K562 (cell line): ENCODE measurements around the gene PXK. TPM values are rescaled to one million over a fixed set of nuclear protein-coding genes. Genes with fewer than 3 reads are reported as not detected.
A peak's percentile ranks its signal among the peaks of the same experiment; 100 is the strongest.

Experiments
- ATAC-seq: fragments of 200-7000 bp; cut with Tn5 transposase; 3 replicates; pipeline ENCODE4 v1.9.1; 2020; ENCODE audit warnings: moderate library complexity
- BruUV-seq: library from RNA; stranded (reverse); fragments of 400-500 nt; replicated peaks from 2 replicates; lab custom pipeline; 2021; lab: Mats Ljungman, UMichigan
- CTCF ChIA-PET: fragments of 300-600 bp; formaldehyde crosslinking; extraction: SDS; loops from one replicate; lab custom pipeline; 2021; ENCODE audit warnings: low intra/inter-chr PET ratio; lab: Yijun Ruan, JAX
- POLR2A ChIA-PET: fragments of 300-600, 350-650 bp; sonication (Branson Sonifier 250); formaldehyde crosslinking; extraction: SDS; loops from one replicate; lab custom pipeline; 2021; ENCODE audit warnings: antibody characterized with exemption, inconsistent platforms; lab: Yijun Ruan, JAX
- DNase-seq, 4 experiments: peaks; one replicate each; pipeline versions ENCODE4 v3.0.0 to v3.0.0-alpha.2; 2011 to 2018; ENCODE audit warnings: low spot score in 3 of 4, mixed read lengths in 3 of 4; ENCODE audit errors: extremely low read depth in 1 of 4
- FAIRE-seq: peaks from 2 replicates; lab custom pipeline; 2011; peaks lifted over from hg19 to GRCh38; lab: Jason Lieb, UNC
- H2AFZ ChIP-seq: 2 replicates; pipeline ENCODE4 v1.6.0; 2011; ENCODE audit warnings: low read depth, low read length, control low read depth, inconsistent platforms
- H3K27ac ChIP-seq: fragments of 200-600 bp; 3 replicates; pipeline ENCODE4 v1.8.0; 2011; ENCODE audit warnings: low read depth, mild to moderate bottlenecking, control low read depth, inconsistent platforms, low read length, moderate library complexity, mixed read lengths; ENCODE audit errors: extremely low read depth
- H3K27me3 ChIP-seq, 2 experiments: fragments of 300-600 bp in 1 of 2; 2 replicates in 1 of 2; 3 replicates in 1 of 2; pipeline versions ENCODE4 v1.6.0 to v1.8.0; 2011; ENCODE audit warnings: inconsistent platforms in 2 of 2, low read length in 2 of 2, mild to moderate bottlenecking in 1 of 2, mixed read lengths in 1 of 2, moderate library complexity in 1 of 2; ENCODE audit not compliant: control insufficient read depth in 2 of 2, insufficient read depth in 2 of 2
- H3K36me3 ChIP-seq: fragments of 300-600 bp; 3 replicates; pipeline ENCODE4 v1.8.0; 2011; ENCODE audit warnings: mild to moderate bottlenecking, low read length, inconsistent platforms; ENCODE audit not compliant: control insufficient read depth, insufficient read depth
- H3K4me1 ChIP-seq, 2 experiments: fragments of 200-600 bp in 1 of 2; replicated peaks in 1 of 2; 2 replicates in 1 of 2; 3 replicates in 1 of 2; pipeline versions ENCODE4 v1.5.1 to v1.8.0; 2011; ENCODE audit warnings: inconsistent platforms in 2 of 2, low read length in 2 of 2, mild to moderate bottlenecking in 1 of 2, mixed read lengths in 1 of 2, moderate library complexity in 1 of 2; ENCODE audit not compliant: control insufficient read depth in 2 of 2, insufficient read depth in 2 of 2
- H3K4me2 ChIP-seq: 2 replicates; pipeline ENCODE4 v1.6.1; 2011; ENCODE audit warnings: low read length, control low read depth, inconsistent platforms, mixed read lengths; ENCODE audit not compliant: insufficient read depth
- H3K4me3 ChIP-seq: fragments of 200-600 bp; sonication (generic), shearing (Covaris generic); 2 replicates; pipeline ENCODE4 v1.5.1; 2016; ENCODE audit warnings: control low read depth, inconsistent platforms
- H3K79me2 ChIP-seq: fragments of 200-600 bp; 3 replicates; pipeline ENCODE4 v1.8.0; 2011; ENCODE audit warnings: low read length, inconsistent platforms; ENCODE audit not compliant: control insufficient read depth, insufficient read depth
- H3K9ac ChIP-seq, 2 experiments: 2 replicates each; pipeline versions ENCODE4 v1.6.0 to v1.6.1; 2011; ENCODE audit warnings: low read depth in 2 of 2, low read length in 2 of 2, control low read depth in 1 of 2, inconsistent platforms in 1 of 2, mild to moderate bottlenecking in 1 of 2, mixed read lengths in 1 of 2; ENCODE audit not compliant: insufficient read depth in 1 of 2
- H3K9me1 ChIP-seq: one replicate; pipeline ENCODE4 v1.6.0; 2011; ENCODE audit warnings: inconsistent platforms, mild to moderate bottlenecking, low read length, moderate library complexity; ENCODE audit not compliant: control insufficient read depth, insufficient read depth
- H3K9me3 ChIP-seq: replicated peaks from 2 replicates; pipeline ENCODE4 v1.5.1; 2011; ENCODE audit warnings: low read depth, low read length, inconsistent platforms; ENCODE audit not compliant: control insufficient read depth, insufficient read depth
- H4K20me1 ChIP-seq: replicated peaks from 2 replicates; pipeline ENCODE4 v1.6.1; 2011; ENCODE audit warnings: low read length, inconsistent platforms, mixed read lengths; ENCODE audit not compliant: control insufficient read depth, insufficient read depth
- ATF3 ChIP-seq, 2 experiments: fragments of 450-650 bp in 1 of 2; sonication (generic) in 1 of 2; formaldehyde crosslinking in 1 of 2; IDR thresholded peaks in 1 of 2; conservative IDR thresholded peaks in 1 of 2; 2 replicates each; pipeline versions ENCODE4 v1.6.1 to v1.8.1; 2016 to 2023; ENCODE audit warnings: mild to moderate bottlenecking in 2 of 2, moderate library complexity in 2 of 2, inconsistent platforms in 1 of 2, missing genetic modification reagents in 1 of 2
- BCOR ChIP-seq: fragments of 450-650 bp; IDR thresholded peaks from 2 replicates; pipeline ENCODE4 v1.6.1; 2016
- CEBPB ChIP-seq: fragments of 450-650 bp; IDR thresholded peaks from 2 replicates; pipeline ENCODE4 v1.6.1; 2016; ENCODE audit warnings: missing genetic modification characterization, missing compliant biosample characterization
- CEBPG ChIP-seq, 3 experiments: fragments of 200-800 bp in 1 of 3; sonication (Bioruptor generic) in 1 of 3; sonication (generic) in 1 of 3; formaldehyde crosslinking in 1 of 3; IDR thresholded peaks in 2 of 3; conservative IDR thresholded peaks in 1 of 3; 2 replicates each; pipeline versions ENCODE4 v1.6.1 to v1.8.0; 2016 to 2022; ENCODE audit warnings: missing compliant biosample characterization in 2 of 3, missing genetic modification characterization in 2 of 3, mild to moderate bottlenecking in 1 of 3, missing genetic modification reagents in 1 of 3
- TFE3 ChIP-seq: fragments of 450-650 bp; formaldehyde crosslinking; IDR thresholded peaks from 2 replicates; pipeline ENCODE4 v1.4.0; 2020; ENCODE audit warnings: mild to moderate bottlenecking, mixed read lengths
- TOE1 ChIP-seq, 2 experiments: fragments of 450-650 bp in 1 of 2; sonication (generic) in 1 of 2; formaldehyde crosslinking in 1 of 2; IDR thresholded peaks; 2 replicates each; pipeline versions ENCODE4 v1.7.1 to v1.8.0; 2016 to 2022; ENCODE audit warnings: borderline replicate concordance in 2 of 2, mild to moderate bottlenecking in 2 of 2, antibody characterized with exemption in 1 of 2, inconsistent platforms in 1 of 2, low read depth in 1 of 2, missing genetic modification reagents in 1 of 2, moderate library complexity in 1 of 2
- ZBTB12 ChIP-seq: fragments of 250-450 bp; sonication (Bioruptor Pico); IDR thresholded peaks from 2 replicates; pipeline ENCODE4 v1.4.0; 2020
- ZNF316 ChIP-seq: fragments of 450-650 bp; IDR thresholded peaks from 2 replicates; pipeline ENCODE4 v1.6.1; 2016
- WGBS: fragments of 100-300 bp; shearing (Covaris generic); methylation state at CpG from one replicate; pipeline ENCODE4 v1.1.6; 2016; ENCODE audit warnings: low coverage, mixed read lengths; ENCODE audit not compliant: insufficient coverage; ENCODE audit errors: missing lambda C conversion rate; 5-methylcytosine and 5-hydroxymethylcytosine counted together
- in situ Hi-C: fragments of 300-500 bp; cut with MboI; formaldehyde crosslinking; loops from 4 replicates; pipeline ENCODE4 v1.15.0; 2018; ENCODE audit warnings: inconsistent platforms, mixed read lengths
- intact Hi-C: fragments of 100-400 bp; cut with micrococcal nuclease; formaldehyde crosslinking; loops from 2 replicates; pipeline ENCODE4 v1.14.2; 2022
- polyA plus RNA-seq, 8 experiments: library from polyadenylated mRNA; depleted of rRNA in 4 of 8; stranded (reverse) in 5 of 8; unstranded in 3 of 8; fragments of >200 nt; fragmentation: Nextera tagmentation in 2 of 8; fragmentation: Illumina TruSeq in 1 of 8; extraction: Ambion mirVana in 2 of 8; extraction: Trizol in 1 of 8; gene quantifications; 2 replicates each; pipeline versions ENCODE4 v1.2.1 to v1.2.3, GENCODE V29; 2011 to 2014; ENCODE audit warnings: inconsistent platforms in 1 of 8, missing spikeins in 1 of 8
- total RNA-seq, 7 experiments: library from RNA; depleted of rRNA in 6 of 7; stranded (reverse); fragments of >200 nt in 6 of 7; fragmentation: Illumina TruSeq in 2 of 7; extraction: Trizol in 2 of 7; gene quantifications; 2 replicates each; pipeline versions ENCODE4 v1.2.1 to v1.2.3, GENCODE V29; 2011 to 2021; ENCODE audit warnings: low replicate concordance in 1 of 7

Gene PXK
- total and polyA plus RNA-seq, 9 of the 15 experiments (the other 6 are each of a cell fraction or from before 2014, with no cell fraction given): 3.3 to 19.9 (median 11.3) TPM

- in situ Hi-C loops: loop anchor here (5.0 kb wide), 1 partner anchor 82 kb away; no protein-coding TSS in a partner anchor
- 63% methylated on average over 5 of the region's 5 CpGs for WGBS
Observed at GRCh38 chr3:58329922-58330413, 2.7 kb upstream of the PXK start.

More at GRCh38 chr3:58329922-58330413, 2.7 kb upstream of the PXK start:
- no peaks in the 10 kb centered on the region for H3K9me1 ChIP-seq
- FAIRE-seq: no peak
- peaks cover 20% of the 10 kb centered on the region for H3K79me2 ChIP-seq
- CTCF ChIA-PET: interaction anchor here (0.5 kb wide), 1 partner anchor 18 kb away, joined by 4 read pairs; no protein-coding TSS in a partner anchor
- peak overlapping the region; percentile 34; the same call in 1 of the 2 replicates for H2AFZ ChIP-seq
- H3K4me2 ChIP-seq: no peak overlapping the region
- ATAC-seq: no peak
- no peaks in the 10 kb centered on the region for H3K36me3 ChIP-seq
- POLR2A ChIA-PET: interaction anchor here (1.3 kb wide), 1 partner anchor 20 kb away, joined by 4 read pairs; no protein-coding TSS in a partner anchor
- no peaks in the 10 kb centered on the region for H3K27me3 ChIP-seq
- H3K4me1 ChIP-seq: peaks cover 18 to 20% of the 10 kb centered on the region in 2 experiments; a peak in 4 of 5 replicates
- H4K20me1 ChIP-seq: no peaks in the 10 kb centered on the region
- H3K9me3 ChIP-seq: no peaks in the 10 kb centered on the region
- TF ChIP-seq ATF3 (IDR thresholded peaks at IDR 0.05) (peak; percentile 66; the same call in 1 of the 2 replicates), ATF3 (CRISPR knock-in tag; conservative IDR thresholded peaks at IDR 0.05) (no peak), BCOR (peak; percentile 58), ZBTB12 (CRISPR knock-in tag) (no peak), TFE3 (CRISPR knock-in tag) (peak; percentile 72), CEBPG (CRISPR knock-in tag; IDR thresholded peaks at IDR 0.05) (no peak), CEBPG (tag; conservative IDR thresholded peaks at IDR 0.05 in 1 of 2, IDR thresholded peaks at IDR 0.05 in 1 of 2) (0 out of 4 replicates have a peak, but pooled peaks have one; percentile 10 to 19), TOE1 (IDR thresholded peaks at IDR 0.05; ENCODE audit: borderline replicate concordance) (peak; percentile 60; the same call in 1 of the 2 replicates), TOE1 (CRISPR knock-in tag; IDR thresholded peaks at IDR 0.05; ENCODE audit: borderline replicate concordance, low read depth) (no peak), ZNF316 (no peak), CEBPB (tag) (0 out of 2 replicates have a peak, but pooled peaks have one; percentile 14)
- no TSS peak for BruUV-seq
- no peak overlapping the region for H3K9ac ChIP-seq
- no peak for DNase-seq
- no peak overlapping the region for H3K4me3 ChIP-seq
- H3K27ac ChIP-seq: 0 out of 3 replicates have a peak overlapping the region, but pooled peaks have one; percentile 37
- intact Hi-C loops: no loop called here
